Progenitor cell of endocrine pancreas (in vitro differentiated cells): ENCODE data around the gene UGT1A9. TPM values are rescaled to one million over a fixed set of nuclear protein-coding genes. Genes with fewer than 3 reads are reported as not detected.

ENCODE experiments used
- DNase-seq: peaks from one replicate; pipeline ENCODE4 v3.0.0; 2021; ENCODE audit warnings: low spot score; ENCODE audit not compliant: unreplicated experiment
- H3K27ac Mint-ChIP-seq: 2 replicates; pipeline ENCODE4 v1.8.0; 2021; ENCODE audit warnings: mild to moderate bottlenecking, moderate library complexity, mixed read lengths
- H3K27me3 Mint-ChIP-seq: 2 replicates; pipeline ENCODE4 v1.8.0; 2021; ENCODE audit warnings: mixed read lengths
- H3K36me3 Mint-ChIP-seq: 2 replicates; pipeline ENCODE4 v1.8.0; 2022; ENCODE audit warnings: mixed read lengths; ENCODE audit not compliant: insufficient read depth
- H3K4me1 Mint-ChIP-seq: 2 replicates; pipeline ENCODE4 v1.8.0; 2021; ENCODE audit warnings: low read depth, mixed read lengths
- H3K4me3 Mint-ChIP-seq: 2 replicates; pipeline ENCODE4 v1.8.0; 2021; ENCODE audit warnings: low read depth, mild to moderate bottlenecking, moderate library complexity, mixed read lengths
- H3K9me3 Mint-ChIP-seq: 2 replicates; pipeline ENCODE4 v1.8.0; 2021; ENCODE audit warnings: low read depth, mixed read lengths
- CTCF ChIP-seq: fragments of 200-600 bp; sonication (generic); IDR thresholded peaks from one replicate; pipeline ENCODE4 v1.5.0; 2021; ENCODE audit warnings: antibody characterized with exemption, mild to moderate bottlenecking; ENCODE audit not compliant: unreplicated experiment
- total RNA-seq: library from RNA; stranded (reverse); gene quantifications from 2 replicates; pipeline ENCODE4 v1.2.1, GENCODE V29; 2021

The UGT1A9 gene
- total RNA-seq, 1 donor from 2014 or later: not detected

DNA sequence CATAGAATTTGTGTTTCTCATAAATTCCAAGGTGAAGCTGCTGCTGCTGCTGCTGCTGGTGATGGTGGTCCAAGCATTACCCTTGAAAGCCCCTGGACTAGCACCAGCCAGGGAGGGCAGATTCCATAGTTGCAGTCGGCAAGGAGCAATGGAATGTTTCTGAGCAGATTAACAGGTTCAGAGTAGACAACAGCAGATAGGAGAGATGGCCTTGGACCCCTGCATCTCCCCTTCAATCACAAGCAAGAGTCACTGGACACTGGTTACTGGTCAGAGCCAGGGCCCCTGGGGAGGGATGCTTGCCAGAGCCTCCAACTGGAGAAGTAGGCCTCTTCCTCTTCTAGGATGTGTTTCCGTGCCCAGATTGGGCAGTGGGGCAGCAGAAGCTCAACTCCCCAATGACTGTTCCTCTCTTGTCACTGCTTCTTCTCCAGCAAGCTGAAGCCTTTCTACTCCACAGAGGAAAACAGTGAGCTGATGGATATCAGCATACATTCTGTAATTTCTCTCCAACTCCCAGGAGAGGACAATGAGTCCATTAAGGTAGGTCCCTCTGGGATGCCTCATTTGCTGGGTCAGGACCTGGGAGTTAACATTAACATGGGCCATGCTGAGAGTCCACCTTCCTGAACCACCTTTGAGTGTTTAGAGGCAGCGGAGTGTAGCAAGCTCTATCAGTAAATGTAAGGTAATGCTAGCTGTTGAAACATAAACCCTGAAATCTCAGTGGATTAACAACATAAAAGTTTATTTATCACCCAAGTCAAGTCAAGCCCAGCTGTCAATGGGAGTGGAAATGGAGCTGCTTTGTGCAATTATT, 141.7 kb downstream of the UGT1A9 start:
- no peak overlapping the region for H3K27ac Mint-ChIP-seq
- DNase-seq: no peak
- H3K4me3 Mint-ChIP-seq: no peak overlapping the region
- H3K36me3 Mint-ChIP-seq: no peaks in the 10 kb centered on the region
- H3K27me3 Mint-ChIP-seq: peaks cover 4% of the 10 kb centered on the region
- H3K4me1 Mint-ChIP-seq: no peaks in the 10 kb centered on the region
- TF ChIP-seq CTCF: no peak
- H3K9me3 Mint-ChIP-seq: no peaks in the 10 kb centered on the region

DNA sequence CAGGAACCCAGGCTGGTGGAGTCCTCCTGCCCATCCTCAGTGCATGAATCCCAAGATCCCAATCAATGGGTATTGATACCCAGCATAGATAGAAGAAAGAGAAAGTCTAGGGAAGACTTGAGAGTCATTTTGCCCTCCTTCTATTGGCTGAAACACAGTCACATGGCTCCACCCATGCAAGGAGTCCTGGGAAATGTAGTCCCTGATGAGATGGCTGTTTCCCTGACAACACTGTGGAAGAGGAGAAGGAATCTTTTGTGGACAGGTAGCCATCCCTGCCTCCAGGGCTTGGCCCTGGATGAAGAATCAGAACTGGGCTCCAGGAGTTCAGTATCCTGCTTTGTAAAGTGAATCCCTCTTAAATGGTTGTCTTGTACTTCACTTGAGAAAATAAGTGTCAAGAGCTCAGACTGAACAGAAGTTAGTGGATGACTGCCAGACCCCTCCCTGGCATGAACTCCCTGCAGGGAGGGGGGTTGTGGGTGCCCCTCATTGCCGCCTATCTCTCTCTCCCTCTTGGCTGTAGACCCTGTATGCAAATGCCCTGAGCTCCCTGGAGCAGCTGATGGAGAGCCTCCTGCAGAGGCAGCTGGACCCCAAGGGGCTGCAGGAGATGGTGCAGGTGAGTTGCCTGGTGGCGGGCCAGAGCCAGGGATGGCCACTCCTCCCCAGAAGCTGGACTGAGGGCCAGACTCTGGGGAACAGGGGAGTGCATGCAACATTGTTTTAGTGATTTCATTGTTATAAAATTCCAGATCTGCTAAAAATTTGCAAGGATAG, 142.5 kb downstream of the UGT1A9 start:
- Mint-ChIP-seq H3K9me3 (no peaks in the 10 kb centered on the region), H3K36me3 (no peaks in the 10 kb centered on the region), H3K4me1 (no peaks in the 10 kb centered on the region), H3K4me3 (no peak overlapping the region), H3K27me3 (peaks cover 4% of the 10 kb centered on the region), H3K27ac (no peak overlapping the region)
- no peak for TF ChIP-seq CTCF
- no peak for DNase-seq

- Mint-ChIP-seq H3K27me3 (no peaks in the 10 kb centered on the region), H3K27ac (no peak overlapping the region), H3K4me3 (no peak overlapping the region), H3K4me1 (no peaks in the 10 kb centered on the region), H3K36me3 (no peaks in the 10 kb centered on the region), H3K9me3 (no peaks in the 10 kb centered on the region)
- DNase-seq: no peak
- no peak for TF ChIP-seq CTCF
These were observed 144.2 kb downstream of the UGT1A9 start for GRCh38 chr2:233815861-233816260.

DNA sequence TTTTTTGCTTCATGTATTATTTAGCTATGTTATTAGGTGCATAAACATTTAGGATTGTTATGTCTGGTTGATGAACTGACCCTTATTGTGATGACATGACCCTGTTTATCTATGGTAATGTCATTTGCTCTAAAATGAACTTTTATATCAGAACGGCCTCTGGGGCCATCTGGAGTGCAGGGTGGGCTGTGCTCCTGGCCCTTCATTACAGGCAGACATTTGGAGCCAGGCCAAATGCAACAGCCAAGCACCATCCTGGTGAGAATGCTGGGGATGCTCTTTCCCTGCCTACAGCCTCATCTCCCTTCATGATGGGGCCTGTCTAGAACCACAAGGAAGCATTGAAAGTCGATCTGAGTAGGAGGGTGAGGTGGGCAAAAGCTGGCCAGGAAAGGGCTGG, 144.6 kb downstream of the UGT1A9 start:
- no peak overlapping the region for H3K4me3 Mint-ChIP-seq

More for the DNA sequence above, 144.6 kb downstream of the UGT1A9 start:
- no peak for TF ChIP-seq CTCF
- H3K4me1 Mint-ChIP-seq: no peaks in the 10 kb centered on the region
- no peaks in the 10 kb centered on the region for H3K9me3 Mint-ChIP-seq
- H3K27me3 Mint-ChIP-seq: no peaks in the 10 kb centered on the region
- no peak overlapping the region for H3K27ac Mint-ChIP-seq
- DNase-seq: no peak
- no peaks in the 10 kb centered on the region for H3K36me3 Mint-ChIP-seq
